SK-N-SH treated with all-trans-retinoic acid at 6 μM for 48 hours (cell line): ENCODE measurements around the gene MUC3A.

Experiments used
- ATAC-seq: fragments of 200-7000 bp; cut with Tn5 transposase; 3 replicates; pipeline ENCODE4 v1.9.1; 2020; ENCODE audit warnings: mild to moderate bottlenecking, moderate library complexity
- ARNTL ChIP-seq: fragments of 450-650 bp; formaldehyde crosslinking; IDR thresholded peaks from 2 replicates; pipeline ENCODE4 v1.5.0; 2020; ENCODE audit warnings: low read depth, mild to moderate bottlenecking, moderate library complexity, borderline replicate concordance
- BACH2 ChIP-seq: fragments of 250-450 bp; sonication (Bioruptor Pico); IDR thresholded peaks from 2 replicates; pipeline ENCODE4 v1.9.0; 2021; ENCODE audit warnings: mild to moderate bottlenecking, borderline replicate concordance
- CSDC2 ChIP-seq: fragments of 250-450 bp; sonication (Bioruptor Pico); IDR thresholded peaks from 2 replicates; pipeline ENCODE4 v1.5.0; 2020; ENCODE audit warnings: mild to moderate bottlenecking, moderate library complexity
- ESRRG ChIP-seq: fragments of 250-450 bp; sonication (Bioruptor Pico); IDR thresholded peaks from 2 replicates; pipeline ENCODE4 v1.6.1; 2021; ENCODE audit warnings: mild to moderate bottlenecking
- GLIS3 ChIP-seq: fragments of 250-450 bp; sonication (Bioruptor Pico); IDR thresholded peaks from 2 replicates; pipeline ENCODE4 v1.5.0; 2020; ENCODE audit warnings: mild to moderate bottlenecking, moderate library complexity
- ISL1 ChIP-seq: fragments of 250-450 bp; sonication (Bioruptor Pico); IDR thresholded peaks from 2 replicates; pipeline ENCODE4 v2.1.2; 2022; ENCODE audit warnings: mild to moderate bottlenecking, moderate library complexity
- OSR1 ChIP-seq: fragments of 250-450 bp; sonication (Bioruptor Pico); IDR thresholded peaks from 2 replicates; pipeline ENCODE4 v1.8.0; 2022; ENCODE audit warnings: moderate library complexity, mild to moderate bottlenecking, inconsistent platforms
- PPARA ChIP-seq: fragments of 250-450 bp; sonication (Bioruptor Pico); IDR thresholded peaks from 2 replicates; pipeline ENCODE4 v1.5.0; 2020; ENCODE audit warnings: mild to moderate bottlenecking, borderline replicate concordance
- RARB ChIP-seq: fragments of 250-450 bp; sonication (Bioruptor Pico); IDR thresholded peaks from 2 replicates; pipeline ENCODE4 v1.8.0; 2021; ENCODE audit warnings: mild to moderate bottlenecking, moderate library complexity
- SNAI2 ChIP-seq: fragments of 250-450 bp; sonication (Bioruptor Pico); IDR thresholded peaks from 2 replicates; pipeline ENCODE4 v1.5.0; 2020; ENCODE audit warnings: mild to moderate bottlenecking, moderate library complexity
- TCF4 ChIP-seq: fragments of 250-450 bp; sonication (Bioruptor Pico); IDR thresholded peaks from 2 replicates; pipeline ENCODE4 v1.8.0; 2021; ENCODE audit warnings: mild to moderate bottlenecking, moderate library complexity, borderline replicate concordance
- ZC3H10 ChIP-seq: fragments of 250-450 bp; sonication (Bioruptor Pico); IDR thresholded peaks from 2 replicates; pipeline ENCODE4 v1.5.1; 2021; ENCODE audit warnings: mild to moderate bottlenecking, moderate library complexity
- ZFP3 ChIP-seq: fragments of 250-450 bp; sonication (Bioruptor Pico); IDR thresholded peaks from 2 replicates; pipeline ENCODE4 v1.5.0; 2020; ENCODE audit warnings: mild to moderate bottlenecking, moderate library complexity
- ZFP30 ChIP-seq: fragments of 450-650 bp; formaldehyde crosslinking; IDR thresholded peaks from 2 replicates; pipeline ENCODE4 v1.5.0; 2022; ENCODE audit warnings: mild to moderate bottlenecking, moderate library complexity
- ZNF565 ChIP-seq: fragments of 450-650 bp; formaldehyde crosslinking; conservative IDR thresholded peaks from 2 replicates; pipeline ENCODE4 v1.5.0; 2020; ENCODE audit warnings: low read depth, mild to moderate bottlenecking, moderate library complexity
- TF ChIP-seq, protein P1 (sequence below): fragments of 250-450 bp; sonication (Bioruptor Pico); IDR thresholded peaks from 2 replicates; pipeline ENCODE4 v1.8.0; 2020; ENCODE audit warnings: mild to moderate bottlenecking, moderate library complexity, borderline replicate concordance
- TF ChIP-seq, protein P2 (sequence below): fragments of 250-450 bp; sonication (Bioruptor Pico); IDR thresholded peaks from 2 replicates; pipeline ENCODE4 v1.5.1; 2021; ENCODE audit warnings: mild to moderate bottlenecking, moderate library complexity
- TF ChIP-seq, protein P3 (sequence below): fragments of 250-450 bp; sonication (Bioruptor Pico); IDR thresholded peaks from 2 replicates; pipeline ENCODE4 v1.8.0; 2021; ENCODE audit warnings: low read depth, mild to moderate bottlenecking, moderate library complexity, borderline replicate concordance
- TF ChIP-seq, protein P4 (sequence below): fragments of 250-450 bp; sonication (Bioruptor Pico); IDR thresholded peaks from 2 replicates; pipeline ENCODE4 v1.5.0; 2020; ENCODE audit warnings: mild to moderate bottlenecking, moderate library complexity

The MUC3A gene

DNA sequence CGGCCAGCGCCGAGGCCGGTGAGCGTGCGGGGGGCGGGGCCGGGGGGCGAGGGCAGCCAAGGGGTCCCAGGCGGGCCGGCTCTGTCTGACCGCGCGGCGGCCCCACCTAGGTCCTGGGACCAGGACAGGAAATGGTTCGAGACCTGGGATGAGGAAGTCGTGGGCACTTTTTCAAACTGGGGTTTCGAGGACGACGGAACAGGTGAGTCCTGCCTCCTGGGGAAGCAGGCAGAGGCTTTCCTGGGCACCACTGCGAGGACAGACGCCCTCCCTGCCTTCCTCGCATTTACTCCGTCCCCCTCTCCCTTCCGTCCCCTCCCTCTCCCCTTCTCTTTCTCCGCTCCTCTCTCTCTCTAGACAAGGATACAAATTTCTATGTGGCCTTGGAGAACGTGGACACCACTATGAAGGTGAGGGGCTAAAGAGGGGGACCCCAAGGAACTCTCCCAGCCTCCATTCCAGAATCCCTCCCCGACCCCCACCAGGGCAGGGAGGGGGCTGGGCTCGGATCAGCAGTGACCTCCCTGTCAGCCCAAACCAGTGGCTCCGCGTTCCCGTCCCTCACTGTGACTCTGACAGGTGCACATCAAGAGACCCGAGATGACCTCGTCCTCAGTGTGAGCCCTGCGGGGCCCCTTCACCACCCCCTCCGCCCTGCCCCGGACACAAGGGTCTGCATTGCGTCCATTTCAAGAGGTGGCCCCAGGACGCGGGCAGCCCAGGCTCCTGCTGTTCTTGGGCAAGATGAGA, 17.4 kb downstream of the MUC3A start:
- TF ChIP-seq, protein P1, sequence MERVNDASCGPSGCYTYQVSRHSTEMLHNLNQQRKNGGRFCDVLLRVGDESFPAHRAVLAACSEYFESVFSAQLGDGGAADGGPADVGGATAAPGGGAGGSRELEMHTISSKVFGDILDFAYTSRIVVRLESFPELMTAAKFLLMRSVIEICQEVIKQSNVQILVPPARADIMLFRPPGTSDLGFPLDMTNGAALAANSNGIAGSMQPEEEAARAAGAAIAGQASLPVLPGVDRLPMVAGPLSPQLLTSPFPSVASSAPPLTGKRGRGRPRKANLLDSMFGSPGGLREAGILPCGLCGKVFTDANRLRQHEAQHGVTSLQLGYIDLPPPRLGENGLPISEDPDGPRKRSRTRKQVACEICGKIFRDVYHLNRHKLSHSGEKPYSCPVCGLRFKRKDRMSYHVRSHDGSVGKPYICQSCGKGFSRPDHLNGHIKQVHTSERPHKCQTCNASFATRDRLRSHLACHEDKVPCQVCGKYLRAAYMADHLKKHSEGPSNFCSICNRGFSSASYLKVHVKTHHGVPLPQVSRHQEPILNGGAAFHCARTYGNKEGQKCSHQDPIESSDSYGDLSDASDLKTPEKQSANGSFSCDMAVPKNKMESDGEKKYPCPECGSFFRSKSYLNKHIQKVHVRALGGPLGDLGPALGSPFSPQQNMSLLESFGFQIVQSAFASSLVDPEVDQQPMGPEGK (CRISPR knock-in tag) = no peak
- TF ChIP-seq CSDC2 (CRISPR knock-in tag) (no peak), ZFP3 (CRISPR knock-in tag) (no peak), BACH2 (CRISPR knock-in tag) (no peak), ESRRG (CRISPR knock-in tag) (no peak), SNAI2 (CRISPR knock-in tag) (no peak)
- TF ChIP-seq, protein P2, sequence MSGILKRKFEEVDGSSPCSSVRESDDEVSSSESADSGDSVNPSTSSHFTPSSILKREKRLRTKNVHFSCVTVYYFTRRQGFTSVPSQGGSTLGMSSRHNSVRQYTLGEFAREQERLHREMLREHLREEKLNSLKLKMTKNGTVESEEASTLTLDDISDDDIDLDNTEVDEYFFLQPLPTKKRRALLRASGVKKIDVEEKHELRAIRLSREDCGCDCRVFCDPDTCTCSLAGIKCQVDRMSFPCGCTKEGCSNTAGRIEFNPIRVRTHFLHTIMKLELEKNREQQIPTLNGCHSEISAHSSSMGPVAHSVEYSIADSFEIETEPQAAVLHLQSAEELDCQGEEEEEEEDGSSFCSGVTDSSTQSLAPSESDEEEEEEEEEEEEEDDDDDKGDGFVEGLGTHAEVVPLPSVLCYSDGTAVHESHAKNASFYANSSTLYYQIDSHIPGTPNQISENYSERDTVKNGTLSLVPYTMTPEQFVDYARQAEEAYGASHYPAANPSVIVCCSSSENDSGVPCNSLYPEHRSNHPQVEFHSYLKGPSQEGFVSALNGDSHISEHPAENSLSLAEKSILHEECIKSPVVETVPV (CRISPR knock-in tag) = no peak
- TF ChIP-seq, protein P3, sequence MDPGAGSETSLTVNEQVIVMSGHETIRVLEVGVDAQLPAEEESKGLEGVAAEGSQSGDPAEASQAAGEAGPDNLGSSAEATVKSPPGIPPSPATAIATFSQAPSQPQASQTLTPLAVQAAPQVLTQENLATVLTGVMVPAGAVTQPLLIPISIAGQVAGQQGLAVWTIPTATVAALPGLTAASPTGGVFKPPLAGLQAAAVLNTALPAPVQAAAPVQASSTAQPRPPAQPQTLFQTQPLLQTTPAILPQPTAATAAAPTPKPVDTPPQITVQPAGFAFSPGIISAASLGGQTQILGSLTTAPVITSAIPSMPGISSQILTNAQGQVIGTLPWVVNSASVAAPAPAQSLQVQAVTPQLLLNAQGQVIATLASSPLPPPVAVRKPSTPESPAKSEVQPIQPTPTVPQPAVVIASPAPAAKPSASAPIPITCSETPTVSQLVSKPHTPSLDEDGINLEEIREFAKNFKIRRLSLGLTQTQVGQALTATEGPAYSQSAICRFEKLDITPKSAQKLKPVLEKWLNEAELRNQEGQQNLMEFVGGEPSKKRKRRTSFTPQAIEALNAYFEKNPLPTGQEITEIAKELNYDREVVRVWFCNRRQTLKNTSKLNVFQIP (CRISPR knock-in tag) = no peak
- ATAC-seq = peak; percentile 2

DNA sequence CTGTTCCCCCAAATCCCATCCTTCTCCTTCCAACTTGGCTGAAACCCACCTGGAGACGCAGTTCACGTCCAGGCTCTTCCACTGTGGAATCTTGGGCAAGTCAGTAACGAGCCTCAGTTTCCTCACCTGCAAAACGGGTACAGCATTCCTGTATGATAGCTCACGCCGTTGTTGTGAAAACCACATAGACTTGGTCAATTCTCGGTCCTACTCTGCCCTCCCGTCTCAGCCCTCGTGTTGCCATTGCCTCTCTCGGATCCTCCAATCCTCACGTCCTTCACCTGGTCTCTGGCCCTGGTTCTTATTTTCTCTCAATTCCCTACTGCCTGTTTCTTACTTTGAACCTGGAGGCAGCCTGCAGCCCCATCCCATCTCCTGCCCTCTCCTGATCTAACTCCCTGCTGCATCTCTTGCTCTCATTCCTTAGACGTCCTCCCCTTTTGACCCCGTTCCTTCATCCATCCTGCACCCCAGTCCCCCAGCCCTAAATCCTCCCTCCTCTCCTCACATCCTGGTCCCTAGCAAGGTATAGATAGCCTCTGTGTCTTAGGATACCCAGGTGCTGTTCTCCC, 18.0 kb downstream of the MUC3A start:
- TF ChIP-seq RARB = no peak
- no peak for TF ChIP-seq ZFP30 (CRISPR knock-in tag)
- TF ChIP-seq, protein P4, sequence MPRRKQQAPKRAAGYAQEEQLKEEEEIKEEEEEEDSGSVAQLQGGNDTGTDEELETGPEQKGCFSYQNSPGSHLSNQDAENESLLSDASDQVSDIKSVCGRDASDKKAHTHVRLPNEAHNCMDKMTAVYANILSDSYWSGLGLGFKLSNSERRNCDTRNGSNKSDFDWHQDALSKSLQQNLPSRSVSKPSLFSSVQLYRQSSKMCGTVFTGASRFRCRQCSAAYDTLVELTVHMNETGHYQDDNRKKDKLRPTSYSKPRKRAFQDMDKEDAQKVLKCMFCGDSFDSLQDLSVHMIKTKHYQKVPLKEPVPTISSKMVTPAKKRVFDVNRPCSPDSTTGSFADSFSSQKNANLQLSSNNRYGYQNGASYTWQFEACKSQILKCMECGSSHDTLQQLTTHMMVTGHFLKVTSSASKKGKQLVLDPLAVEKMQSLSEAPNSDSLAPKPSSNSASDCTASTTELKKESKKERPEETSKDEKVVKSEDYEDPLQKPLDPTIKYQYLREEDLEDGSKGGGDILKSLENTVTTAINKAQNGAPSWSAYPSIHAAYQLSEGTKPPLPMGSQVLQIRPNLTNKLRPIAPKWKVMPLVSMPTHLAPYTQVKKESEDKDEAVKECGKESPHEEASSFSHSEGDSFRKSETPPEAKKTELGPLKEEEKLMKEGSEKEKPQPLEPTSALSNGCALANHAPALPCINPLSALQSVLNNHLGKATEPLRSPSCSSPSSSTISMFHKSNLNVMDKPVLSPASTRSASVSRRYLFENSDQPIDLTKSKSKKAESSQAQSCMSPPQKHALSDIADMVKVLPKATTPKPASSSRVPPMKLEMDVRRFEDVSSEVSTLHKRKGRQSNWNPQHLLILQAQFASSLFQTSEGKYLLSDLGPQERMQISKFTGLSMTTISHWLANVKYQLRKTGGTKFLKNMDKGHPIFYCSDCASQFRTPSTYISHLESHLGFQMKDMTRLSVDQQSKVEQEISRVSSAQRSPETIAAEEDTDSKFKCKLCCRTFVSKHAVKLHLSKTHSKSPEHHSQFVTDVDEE (CRISPR knock-in tag) = no peak
- TF ChIP-seq, protein P1 (CRISPR knock-in tag) = no peak
- no peak for TF ChIP-seq ZFP3 (CRISPR knock-in tag)
- no peak for TF ChIP-seq ISL1
- TF ChIP-seq ZC3H10 = no peak
- TF ChIP-seq ZNF565 (CRISPR knock-in tag) = no peak
- TF ChIP-seq ESRRG (CRISPR knock-in tag) = no peak
- no peak for TF ChIP-seq PPARA
- TF ChIP-seq GLIS3 (CRISPR knock-in tag) = no peak
- TF ChIP-seq, protein P3 (CRISPR knock-in tag) = no peak
- TF ChIP-seq TCF4 (CRISPR knock-in tag) = no peak
- TF ChIP-seq OSR1 (CRISPR knock-in tag) = no peak
- no peak for TF ChIP-seq BACH2 (CRISPR knock-in tag)
- no peak for TF ChIP-seq ARNTL
- TF ChIP-seq, protein P2 (CRISPR knock-in tag) = no peak
- peak; percentile 3; the same call in 1 of the 3 replicates for ATAC-seq
